Femur (tissue), 1 donor: ENCODE measurements around the gene ORC5.
"Not testable (repeated sequence)": the region's sequence is repeated elsewhere in the genome, so short reads cannot be mapped to it uniquely, and the experiment has no call there.

Source experiments
- DNase-seq: peaks from one replicate; pipeline ENCODE4 v3.0.0-alpha.2; 2017

The ORC5 gene

GRCh38 chr7:104185346-104185745 is 22.5 kb downstream of the ORC5 start:
- DNase-seq: no peak

- DNase-seq: no peak
Observed at GRCh38 chr7:104179178-104179577, 28.6 kb downstream of the ORC5 start.

GRCh38 chr7:104177565-104178083 is 30.2 kb downstream of the ORC5 start:
- not testable (repeated sequence) for DNase-seq

GRCh38 chr7:104176332-104176731 is 31.5 kb downstream of the ORC5 start:
- no peak for DNase-seq

GRCh38 chr7:104175361-104175984 is 32.3 kb downstream of the ORC5 start:
- DNase-seq: no peak

GRCh38 chr7:104174798-104175197 is 33.0 kb downstream of the ORC5 start:
- no peak for DNase-seq

- DNase-seq: no peak
Observed at GRCh38 chr7:104162081-104162480, 45.7 kb downstream of the ORC5 start.

GRCh38 chr7:104161244-104161643 is 46.6 kb downstream of the ORC5 start:
- no peak for DNase-seq

GRCh38 chr7:104160375-104160774 is 47.4 kb downstream of the ORC5 start:
- no peak for DNase-seq

GRCh38 chr7:104156842-104157277 is 51.0 kb downstream of the ORC5 start:
- DNase-seq: no peak

- no peak for DNase-seq
Observed at GRCh38 chr7:104153287-104153686, 54.5 kb downstream of the ORC5 start.

GRCh38 chr7:104152468-104152867 is 55.3 kb downstream of the ORC5 start:
- no peak for DNase-seq

- no peak for DNase-seq
Observed at GRCh38 chr7:104150470-104150869, 57.3 kb downstream of the ORC5 start.

GRCh38 chr7:104149822-104150221 is 58.0 kb downstream of the ORC5 start:
- DNase-seq: no peak

GRCh38 chr7:104142147-104142546 is 65.7 kb downstream of the ORC5 start:
- no peak for DNase-seq

GRCh38 chr7:104137971-104138370 is 69.8 kb downstream of the ORC5 start:
- no peak for DNase-seq

- DNase-seq: no peak
Observed at GRCh38 chr7:104137511-104137910, 70.3 kb downstream of the ORC5 start.

GRCh38 chr7:104136981-104137380 is 70.8 kb downstream of the ORC5 start:
- no peak for DNase-seq

GRCh38 chr7:104136561-104136960 is 71.3 kb downstream of the ORC5 start:
- no peak for DNase-seq

- no peak for DNase-seq
Observed at GRCh38 chr7:104135760-104136558, 71.9 kb downstream of the ORC5 start.

- DNase-seq: no peak
Observed at GRCh38 chr7:104133238-104133637, 74.6 kb downstream of the ORC5 start.

- no peak for DNase-seq
Observed at GRCh38 chr7:104130726-104131125, 77.1 kb downstream of the ORC5 start.

GRCh38 chr7:104127204-104127603 is 80.6 kb downstream of the ORC5 start:
- no peak for DNase-seq

- DNase-seq: no peak
Observed at GRCh38 chr7:104126411-104126841, 81.4 kb downstream of the ORC5 start.
